GM23338 (cell line): ENCODE data around the gene XYLB. TPM values are rescaled to one million over a fixed set of nuclear protein-coding genes. Genes with fewer than 3 reads are reported as not detected.

ENCODE experiments used
- ATAC-seq: fragments of 200-7000 bp; cut with Tn5 transposase; 3 replicates; pipeline ENCODE4 v1.9.1; 2020
- DNase-seq: peaks from one replicate; pipeline ENCODE4 v3.0.0-alpha.2; 2015; ENCODE audit warnings: low spot score
- H2AFZ ChIP-seq: fragments of 200-600 bp; sonication (generic); 2 replicates; pipeline ENCODE4 v1.8.0; 2016; ENCODE audit warnings: antibody characterized with exemption, mild to moderate bottlenecking, moderate library complexity
- H3F3A ChIP-seq: fragments of 200-600 bp; sonication (generic); replicated peaks from 2 replicates; pipeline ENCODE4 v1.8.0; 2017; ENCODE audit warnings: antibody characterized with exemption, mixed run types, low read depth
- H3K27ac ChIP-seq: fragments of 200-600 bp; sonication (generic); 2 replicates; pipeline ENCODE4 v1.6.1; 2016; ENCODE audit warnings: low read depth
- H3K27me3 ChIP-seq: fragments of 200-600 bp; sonication (generic); 2 replicates; pipeline ENCODE4 v1.8.0; 2016; ENCODE audit warnings: mild to moderate bottlenecking, mixed run types, moderate library complexity; ENCODE audit not compliant: insufficient read depth
- H3K36me3 ChIP-seq: fragments of 200-600 bp; sonication (generic); 2 replicates; pipeline ENCODE4 v1.8.0; 2016; ENCODE audit warnings: mild to moderate bottlenecking; ENCODE audit not compliant: insufficient read depth
- H3K4me1 ChIP-seq: fragments of 200-600 bp; sonication (generic); 2 replicates; pipeline ENCODE4 v1.8.0; 2016; ENCODE audit warnings: mild to moderate bottlenecking, moderate library complexity; ENCODE audit not compliant: insufficient read depth
- H3K4me2 ChIP-seq: fragments of 200-600 bp; sonication (generic); 2 replicates; pipeline ENCODE4 v1.7.1; 2017; ENCODE audit warnings: mixed run types
- H3K4me3 ChIP-seq: fragments of 200-600 bp; sonication (generic); 2 replicates; pipeline ENCODE4 v1.6.1; 2016; ENCODE audit warnings: mixed run types
- H3K79me2 ChIP-seq: fragments of 200-600 bp; sonication (generic); replicated peaks from 2 replicates; pipeline ENCODE4 v1.8.0; 2017; ENCODE audit warnings: mild to moderate bottlenecking; ENCODE audit not compliant: insufficient read depth
- H3K9me2 ChIP-seq: fragments of 200-600 bp; sonication (generic); 2 replicates; pipeline ENCODE4 v1.8.0; 2017; ENCODE audit not compliant: insufficient read depth
- H4K20me1 ChIP-seq: fragments of 200-600 bp; sonication (generic); replicated peaks from 2 replicates; pipeline ENCODE4 v1.8.0; 2017; ENCODE audit warnings: mild to moderate bottlenecking; ENCODE audit not compliant: insufficient read depth
- H3K27ac Mint-ChIP-seq: 2 replicates; pipeline ENCODE4 v1.8.0; 2020; ENCODE audit warnings: inconsistent platforms, mild to moderate bottlenecking, moderate library complexity, mixed read lengths
- H3K27me3 Mint-ChIP-seq: 3 replicates; pipeline ENCODE4 v1.8.0; 2022; ENCODE audit warnings: low read depth, mild to moderate bottlenecking, moderate library complexity, mixed read lengths, inconsistent platforms; ENCODE audit not compliant: insufficient read depth, poor library complexity
- H3K36me3 Mint-ChIP-seq: 3 replicates; pipeline ENCODE4 v1.8.0; 2021; ENCODE audit warnings: low read depth, mild to moderate bottlenecking, inconsistent platforms, moderate library complexity, mixed read lengths
- H3K4me1 Mint-ChIP-seq: 3 replicates; pipeline ENCODE4 v1.8.0; 2020; ENCODE audit warnings: mild to moderate bottlenecking, inconsistent platforms, mixed read lengths
- H3K4me3 Mint-ChIP-seq: 3 replicates; pipeline ENCODE4 v1.8.0; 2021; ENCODE audit warnings: moderate library complexity, mild to moderate bottlenecking, inconsistent platforms, mixed read lengths
- H3K9me3 Mint-ChIP-seq: 3 replicates; pipeline ENCODE4 v1.8.0; 2020; ENCODE audit warnings: moderate library complexity, mild to moderate bottlenecking, inconsistent platforms, mixed read lengths
- CREB1 ChIP-seq: fragments of 250-450 bp; sonication (Bioruptor Pico); IDR thresholded peaks from 2 replicates; pipeline ENCODE4 v1.5.0; 2020; ENCODE audit warnings: low read depth, mild to moderate bottlenecking, moderate library complexity
- EZH2 ChIP-seq: fragments of 200-600 bp; sonication (generic); IDR thresholded peaks from one replicate; pipeline ENCODE4 v1.8.0; 2017; ENCODE audit warnings: antibody characterized with exemption, mild to moderate bottlenecking, low read depth; ENCODE audit not compliant: unreplicated experiment
- EZH2phosphoT487 ChIP-seq: fragments of 200-600 bp; sonication (generic); IDR thresholded peaks from one replicate; pipeline ENCODE4 v1.8.1; 2018; ENCODE audit warnings: antibody characterized with exemption; ENCODE audit not compliant: unreplicated experiment
- JUNB ChIP-seq: IDR thresholded peaks from one replicate; pipeline ENCODE4 v1.6.1; 2016; ENCODE audit warnings: antibody characterized with exemption; ENCODE audit not compliant: unreplicated experiment
- NANOG ChIP-seq: IDR thresholded peaks from 2 replicates; pipeline ENCODE4 v1.6.1; 2016; ENCODE audit warnings: antibody characterized with exemption, borderline replicate concordance
- POLR2AphosphoS5 ChIP-seq: IDR thresholded peaks from 2 replicates; pipeline ENCODE4 v1.6.1; 2016; ENCODE audit warnings: antibody characterized with exemption, low read depth
- STAT1 ChIP-seq: IDR thresholded peaks from one replicate; pipeline ENCODE4 v1.6.1; 2016; ENCODE audit warnings: antibody characterized with exemption; ENCODE audit not compliant: unreplicated experiment
- ZNF114 ChIP-seq: fragments of 250-450 bp; sonication (Bioruptor Pico); IDR thresholded peaks from 2 replicates; pipeline ENCODE4 v1.5.0; 2020; ENCODE audit warnings: mild to moderate bottlenecking, moderate library complexity
- ZNF331 ChIP-seq: fragments of 250-450 bp; sonication (Bioruptor Pico); IDR thresholded peaks from 2 replicates; pipeline ENCODE4 v1.5.0; 2020; ENCODE audit warnings: low read depth, mild to moderate bottlenecking, moderate library complexity
- polyA plus RNA-seq: library from polyadenylated mRNA; unstranded; fragments of >200 nt; fragmentation: Nextera tagmentation; extraction: Ambion mirVana; gene quantifications from 2 replicates; pipeline ENCODE4 v1.2.1, GENCODE V29; 2016
- total RNA-seq: library from RNA; depleted of rRNA; stranded (reverse); fragments of >200 nt; shearing (Covaris generic); gene quantifications from 2 replicates; pipeline ENCODE4 v1.2.3, GENCODE V29; 2014
- TF ChIP-seq, protein P1 (sequence below): IDR thresholded peaks from one replicate; pipeline ENCODE4 v1.6.1; 2018; ENCODE audit warnings: antibody characterized with exemption; ENCODE audit not compliant: unreplicated experiment
- TF ChIP-seq, protein P2 (sequence below): IDR thresholded peaks from 2 replicates; pipeline ENCODE4 v1.6.1; 2016; ENCODE audit warnings: antibody characterized with exemption
- TF ChIP-seq, protein P3 (sequence below): fragments of 250-450 bp; sonication (Bioruptor Pico); IDR thresholded peaks from 2 replicates; pipeline ENCODE4 v1.5.0; 2020; ENCODE audit warnings: mild to moderate bottlenecking, moderate library complexity
- TF ChIP-seq, protein P4 (sequence below), 2 experiments: fragments of 200-600 bp in 1 of 2; sonication (generic) in 1 of 2; conservative IDR thresholded peaks; 2 replicates each; pipeline versions ENCODE4 v1.5.1 to v1.6.1; 2016 to 2017; ENCODE audit warnings: antibody characterized with exemption in 2 of 2, low read depth in 2 of 2, mild to moderate bottlenecking in 2 of 2, moderate library complexity in 1 of 2

Gene XYLB
- total and polyA plus RNA-seq, 2 experiments from 2014 or later: 1.6 to 3.3 TPM

DNA sequence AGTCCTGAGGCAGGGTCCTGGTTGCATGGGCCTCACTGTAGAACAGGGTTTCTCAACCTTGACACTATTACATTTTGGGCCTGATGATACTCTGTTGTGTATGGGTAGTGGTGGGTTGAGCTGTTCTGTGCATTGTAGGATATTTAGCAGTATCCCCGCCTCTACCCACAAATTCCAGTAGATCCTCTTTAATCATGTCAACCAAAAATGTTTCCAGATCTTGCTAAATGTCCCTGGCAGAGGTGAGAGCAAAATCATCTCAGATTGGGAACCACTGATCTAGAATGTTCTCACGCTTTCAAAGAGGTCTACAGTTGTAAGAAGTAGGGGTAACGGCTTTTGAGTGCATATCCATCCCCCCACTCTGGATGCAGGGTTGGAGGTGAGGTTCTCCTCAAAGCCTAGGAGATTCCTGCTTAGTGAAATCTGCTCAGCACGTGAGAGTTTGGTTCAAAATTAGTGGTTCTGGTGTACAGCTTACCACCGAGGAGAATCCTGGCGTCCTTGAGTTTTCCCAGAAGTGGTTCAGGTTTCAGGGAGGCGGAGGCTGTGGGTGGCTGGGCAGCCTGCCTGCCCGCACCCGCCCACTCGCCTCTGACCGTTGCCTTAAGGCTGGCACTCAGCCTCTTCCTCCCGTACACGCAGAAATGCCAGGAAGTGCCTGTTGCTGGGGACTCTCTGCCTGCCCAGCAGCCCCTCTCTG is 112.4 kb downstream of the XYLB start:
- H3K27ac Mint-ChIP-seq: no peak overlapping the region; the same call in 1 of the 2 replicates
- no peak overlapping the region; the same call in 2 of the 3 replicates for H3K4me3 Mint-ChIP-seq
- Histone ChIP-seq H3K9me2 (no peaks in the 10 kb centered on the region), H3K27me3 (no peaks in the 10 kb centered on the region), H3F3A (peaks cover 9% of the 10 kb centered on the region; the same call in 1 of the 2 replicates), H3K4me1 (peaks cover 26% of the 10 kb centered on the region), H3K4me2 (no peak overlapping the region; the same call in 1 of the 2 replicates), H3K4me3 (no peak overlapping the region), H3K36me3 (no peaks in the 10 kb centered on the region), H3K27ac (no peak overlapping the region), H4K20me1 (peaks cover 77% of the 10 kb centered on the region), H3K79me2 (peaks cover 91% of the 10 kb centered on the region), H2AFZ (no peak overlapping the region)
- no peak for DNase-seq
- ATAC-seq: no peak
- TF ChIP-seq NANOG: no peak
- no peak for TF ChIP-seq STAT1
- TF ChIP-seq EZH2: no peak
- no peak for TF ChIP-seq ZNF331 (CRISPR knock-in tag)
- TF ChIP-seq, protein P1, sequence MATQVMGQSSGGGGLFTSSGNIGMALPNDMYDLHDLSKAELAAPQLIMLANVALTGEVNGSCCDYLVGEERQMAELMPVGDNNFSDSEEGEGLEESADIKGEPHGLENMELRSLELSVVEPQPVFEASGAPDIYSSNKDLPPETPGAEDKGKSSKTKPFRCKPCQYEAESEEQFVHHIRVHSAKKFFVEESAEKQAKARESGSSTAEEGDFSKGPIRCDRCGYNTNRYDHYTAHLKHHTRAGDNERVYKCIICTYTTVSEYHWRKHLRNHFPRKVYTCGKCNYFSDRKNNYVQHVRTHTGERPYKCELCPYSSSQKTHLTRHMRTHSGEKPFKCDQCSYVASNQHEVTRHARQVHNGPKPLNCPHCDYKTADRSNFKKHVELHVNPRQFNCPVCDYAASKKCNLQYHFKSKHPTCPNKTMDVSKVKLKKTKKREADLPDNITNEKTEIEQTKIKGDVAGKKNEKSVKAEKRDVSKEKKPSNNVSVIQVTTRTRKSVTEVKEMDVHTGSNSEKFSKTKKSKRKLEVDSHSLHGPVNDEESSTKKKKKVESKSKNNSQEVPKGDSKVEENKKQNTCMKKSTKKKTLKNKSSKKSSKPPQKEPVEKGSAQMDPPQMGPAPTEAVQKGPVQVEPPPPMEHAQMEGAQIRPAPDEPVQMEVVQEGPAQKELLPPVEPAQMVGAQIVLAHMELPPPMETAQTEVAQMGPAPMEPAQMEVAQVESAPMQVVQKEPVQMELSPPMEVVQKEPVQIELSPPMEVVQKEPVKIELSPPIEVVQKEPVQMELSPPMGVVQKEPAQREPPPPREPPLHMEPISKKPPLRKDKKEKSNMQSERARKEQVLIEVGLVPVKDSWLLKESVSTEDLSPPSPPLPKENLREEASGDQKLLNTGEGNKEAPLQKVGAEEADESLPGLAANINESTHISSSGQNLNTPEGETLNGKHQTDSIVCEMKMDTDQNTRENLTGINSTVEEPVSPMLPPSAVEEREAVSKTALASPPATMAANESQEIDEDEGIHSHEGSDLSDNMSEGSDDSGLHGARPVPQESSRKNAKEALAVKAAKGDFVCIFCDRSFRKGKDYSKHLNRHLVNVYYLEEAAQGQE: no peak
- TF ChIP-seq ZNF114 (CRISPR knock-in tag): no peak
- TF ChIP-seq JUNB: no peak
- TF ChIP-seq EZH2phosphoT487: no peak
- no peak for TF ChIP-seq CREB1 (CRISPR knock-in tag)
- TF ChIP-seq POLR2AphosphoS5: no peak
- TF ChIP-seq, protein P2, sequence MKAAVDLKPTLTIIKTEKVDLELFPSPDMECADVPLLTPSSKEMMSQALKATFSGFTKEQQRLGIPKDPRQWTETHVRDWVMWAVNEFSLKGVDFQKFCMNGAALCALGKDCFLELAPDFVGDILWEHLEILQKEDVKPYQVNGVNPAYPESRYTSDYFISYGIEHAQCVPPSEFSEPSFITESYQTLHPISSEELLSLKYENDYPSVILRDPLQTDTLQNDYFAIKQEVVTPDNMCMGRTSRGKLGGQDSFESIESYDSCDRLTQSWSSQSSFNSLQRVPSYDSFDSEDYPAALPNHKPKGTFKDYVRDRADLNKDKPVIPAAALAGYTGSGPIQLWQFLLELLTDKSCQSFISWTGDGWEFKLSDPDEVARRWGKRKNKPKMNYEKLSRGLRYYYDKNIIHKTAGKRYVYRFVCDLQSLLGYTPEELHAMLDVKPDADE: no peak
- TF ChIP-seq, protein P3, sequence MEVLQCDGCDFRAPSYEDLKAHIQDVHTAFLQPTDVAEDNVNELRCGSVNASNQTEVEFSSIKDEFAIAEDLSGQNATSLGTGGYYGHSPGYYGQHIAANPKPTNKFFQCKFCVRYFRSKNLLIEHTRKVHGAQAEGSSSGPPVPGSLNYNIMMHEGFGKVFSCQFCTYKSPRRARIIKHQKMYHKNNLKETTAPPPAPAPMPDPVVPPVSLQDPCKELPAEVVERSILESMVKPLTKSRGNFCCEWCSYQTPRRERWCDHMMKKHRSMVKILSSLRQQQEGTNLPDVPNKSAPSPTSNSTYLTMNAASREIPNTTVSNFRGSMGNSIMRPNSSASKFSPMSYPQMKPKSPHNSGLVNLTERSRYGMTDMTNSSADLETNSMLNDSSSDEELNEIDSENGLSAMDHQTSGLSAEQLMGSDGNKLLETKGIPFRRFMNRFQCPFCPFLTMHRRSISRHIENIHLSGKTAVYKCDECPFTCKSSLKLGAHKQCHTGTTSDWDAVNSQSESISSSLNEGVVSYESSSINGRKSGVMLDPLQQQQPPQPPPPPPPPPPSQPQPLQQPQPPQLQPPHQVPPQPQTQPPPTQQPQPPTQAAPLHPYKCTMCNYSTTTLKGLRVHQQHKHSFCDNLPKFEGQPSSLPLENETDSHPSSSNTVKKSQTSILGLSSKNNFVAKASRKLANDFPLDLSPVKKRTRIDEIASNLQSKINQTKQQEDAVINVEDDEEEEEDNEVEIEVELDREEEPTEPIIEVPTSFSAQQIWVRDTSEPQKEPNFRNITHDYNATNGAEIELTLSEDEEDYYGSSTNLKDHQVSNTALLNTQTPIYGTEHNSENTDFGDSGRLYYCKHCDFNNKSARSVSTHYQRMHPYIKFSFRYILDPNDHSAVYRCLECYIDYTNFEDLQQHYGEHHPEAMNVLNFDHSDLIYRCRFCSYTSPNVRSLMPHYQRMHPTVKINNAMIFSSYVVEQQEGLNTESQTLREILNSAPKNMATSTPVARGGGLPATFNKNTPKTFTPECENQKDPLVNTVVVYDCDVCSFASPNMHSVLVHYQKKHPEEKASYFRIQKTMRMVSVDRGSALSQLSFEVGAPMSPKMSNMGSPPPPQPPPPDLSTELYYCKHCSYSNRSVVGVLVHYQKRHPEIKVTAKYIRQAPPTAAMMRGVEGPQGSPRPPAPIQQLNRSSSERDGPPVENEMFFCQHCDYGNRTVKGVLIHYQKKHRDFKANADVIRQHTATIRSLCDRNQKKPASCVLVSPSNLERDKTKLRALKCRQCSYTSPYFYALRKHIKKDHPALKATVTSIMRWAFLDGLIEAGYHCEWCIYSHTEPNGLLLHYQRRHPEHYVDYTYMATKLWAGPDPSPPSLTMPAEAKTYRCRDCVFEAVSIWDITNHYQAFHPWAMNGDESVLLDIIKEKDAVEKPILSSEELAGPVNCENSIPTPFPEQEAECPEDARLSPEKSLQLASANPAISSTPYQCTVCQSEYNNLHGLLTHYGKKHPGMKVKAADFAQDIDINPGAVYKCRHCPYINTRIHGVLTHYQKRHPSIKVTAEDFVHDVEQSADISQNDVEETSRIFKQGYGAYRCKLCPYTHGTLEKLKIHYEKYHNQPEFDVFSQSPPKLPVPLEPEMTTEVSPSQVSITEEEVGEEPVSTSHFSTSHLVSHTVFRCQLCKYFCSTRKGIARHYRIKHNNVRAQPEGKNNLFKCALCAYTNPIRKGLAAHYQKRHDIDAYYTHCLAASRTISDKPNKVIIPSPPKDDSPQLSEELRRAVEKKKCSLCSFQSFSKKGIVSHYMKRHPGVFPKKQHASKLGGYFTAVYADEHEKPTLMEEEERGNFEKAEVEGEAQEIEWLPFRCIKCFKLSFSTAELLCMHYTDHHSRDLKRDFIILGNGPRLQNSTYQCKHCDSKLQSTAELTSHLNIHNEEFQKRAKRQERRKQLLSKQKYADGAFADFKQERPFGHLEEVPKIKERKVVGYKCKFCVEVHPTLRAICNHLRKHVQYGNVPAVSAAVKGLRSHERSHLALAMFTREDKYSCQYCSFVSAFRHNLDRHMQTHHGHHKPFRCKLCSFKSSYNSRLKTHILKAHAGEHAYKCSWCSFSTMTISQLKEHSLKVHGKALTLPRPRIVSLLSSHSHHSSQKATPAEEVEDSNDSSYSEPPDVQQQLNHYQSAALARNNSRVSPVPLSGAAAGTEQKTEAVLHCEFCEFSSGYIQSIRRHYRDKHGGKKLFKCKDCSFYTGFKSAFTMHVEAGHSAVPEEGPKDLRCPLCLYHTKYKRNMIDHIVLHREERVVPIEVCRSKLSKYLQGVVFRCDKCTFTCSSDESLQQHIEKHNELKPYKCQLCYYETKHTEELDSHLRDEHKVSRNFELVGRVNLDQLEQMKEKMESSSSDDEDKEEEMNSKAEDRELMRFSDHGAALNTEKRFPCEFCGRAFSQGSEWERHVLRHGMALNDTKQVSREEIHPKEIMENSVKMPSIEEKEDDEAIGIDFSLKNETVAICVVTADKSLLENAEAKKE: no peak
- TF ChIP-seq, protein P4, sequence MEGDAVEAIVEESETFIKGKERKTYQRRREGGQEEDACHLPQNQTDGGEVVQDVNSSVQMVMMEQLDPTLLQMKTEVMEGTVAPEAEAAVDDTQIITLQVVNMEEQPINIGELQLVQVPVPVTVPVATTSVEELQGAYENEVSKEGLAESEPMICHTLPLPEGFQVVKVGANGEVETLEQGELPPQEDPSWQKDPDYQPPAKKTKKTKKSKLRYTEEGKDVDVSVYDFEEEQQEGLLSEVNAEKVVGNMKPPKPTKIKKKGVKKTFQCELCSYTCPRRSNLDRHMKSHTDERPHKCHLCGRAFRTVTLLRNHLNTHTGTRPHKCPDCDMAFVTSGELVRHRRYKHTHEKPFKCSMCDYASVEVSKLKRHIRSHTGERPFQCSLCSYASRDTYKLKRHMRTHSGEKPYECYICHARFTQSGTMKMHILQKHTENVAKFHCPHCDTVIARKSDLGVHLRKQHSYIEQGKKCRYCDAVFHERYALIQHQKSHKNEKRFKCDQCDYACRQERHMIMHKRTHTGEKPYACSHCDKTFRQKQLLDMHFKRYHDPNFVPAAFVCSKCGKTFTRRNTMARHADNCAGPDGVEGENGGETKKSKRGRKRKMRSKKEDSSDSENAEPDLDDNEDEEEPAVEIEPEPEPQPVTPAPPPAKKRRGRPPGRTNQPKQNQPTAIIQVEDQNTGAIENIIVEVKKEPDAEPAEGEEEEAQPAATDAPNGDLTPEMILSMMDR (conservative IDR thresholded peaks at IDR 0.05; ENCODE audit: low read depth in 2 of 2): no peak
- H3K27me3 Mint-ChIP-seq: peaks cover 14% of the 10 kb centered on the region
- peaks cover 46% of the 10 kb centered on the region for H3K4me1 Mint-ChIP-seq
- H3K36me3 Mint-ChIP-seq: peaks cover 2% of the 10 kb centered on the region; the same call in 1 of the 3 replicates
- peaks cover 2% of the 10 kb centered on the region; the same call in 1 of the 3 replicates for H3K9me3 Mint-ChIP-seq
